ENCODE measurements around the gene UXS1. TPM values are rescaled to one million over a fixed set of nuclear protein-coding genes. Genes with fewer than 3 reads are reported as not detected.

Gene UXS1
- total and polyA plus RNA-seq, 2 donors (not counting 3 experiments of a cell fraction or from before 2014, with no cell fraction given), result 34.2 to 43.2 TPM

GRCh38 chr2:106076941-106077340 lies 117.2 kb downstream of the UXS1 start:
- Histone ChIP-seq H3K9me1 (replicated peaks; ENCODE audit: control insufficient read depth, extremely low read depth, insufficient read depth, low read length) (no peaks in the 10 kb centered on the region), H2AFZ (ENCODE audit: low read depth, low read length) (no peak overlapping the region), H3K4me1 (ENCODE audit: control insufficient read depth, extremely low read depth, insufficient read depth, low read length) (no peaks in the 10 kb centered on the region), H3K36me3 (ENCODE audit: control insufficient read depth in 2 of 2, extremely low read depth in 1 of 2, insufficient read depth in 2 of 2, low read length in 2 of 2) (no peaks in the 10 kb centered on the region), H3K27me3 (ENCODE audit: control insufficient read depth in 2 of 2, insufficient read depth in 2 of 2, low read length in 2 of 2) (peaks cover 0 to 2% of the 10 kb centered on the region in 2 experiments), H3K4me2 (ENCODE audit: insufficient read depth, low read length) (no peak overlapping the region), H3K9me3 (replicated peaks; ENCODE audit: control insufficient read depth, insufficient read depth, low read length) (no peaks in the 10 kb centered on the region), H3K9ac (replicated peaks; ENCODE audit: extremely low read depth, insufficient read depth, low read length) (no peak overlapping the region), H4K20me1 (replicated peaks; ENCODE audit: control insufficient read depth, extremely low read depth, insufficient read depth, low read length) (no peaks in the 10 kb centered on the region), H3K27ac (ENCODE audit: insufficient read depth, low read depth, low read length) (no peak overlapping the region), H3K4me3 (replicated peaks in 1 of 3; ENCODE audit: insufficient read depth in 1 of 3, low read depth in 1 of 3, low read length in 3 of 3) (no peak overlapping the region), H3K79me2 (ENCODE audit: control insufficient read depth, insufficient read depth, low read length) (no peaks in the 10 kb centered on the region)
- dilution Hi-C loops (cut with MboI; ENCODE audit: extremely low pct_ligation_motif_present, low sequenced_read_pairs), result no loop called here
- FAIRE-seq (no peak), DNase-seq (ENCODE audit: low read depth, low spot score) (no peak)
- intact Hi-C loops (cut with micrococcal nuclease), result no loop called here
- no TSS peak for BruUV-seq (replicated peaks)
- TF ChIP-seq EZH2 (IDR thresholded peaks at IDR 0.05; ENCODE audit: borderline replicate concordance, low read depth, low read length, severe bottlenecking), result no peak
- TF ChIP-seq, protein P1, sequence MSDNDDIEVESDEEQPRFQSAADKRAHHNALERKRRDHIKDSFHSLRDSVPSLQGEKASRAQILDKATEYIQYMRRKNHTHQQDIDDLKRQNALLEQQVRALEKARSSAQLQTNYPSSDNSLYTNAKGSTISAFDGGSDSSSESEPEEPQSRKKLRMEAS (IDR thresholded peaks at IDR 0.05; ENCODE audit: insufficient read depth, insufficient read length), result no peak
- POLR2A ChIA-PET, result no interaction called here
- CTCF ChIA-PET, result no interaction called here

DNA sequence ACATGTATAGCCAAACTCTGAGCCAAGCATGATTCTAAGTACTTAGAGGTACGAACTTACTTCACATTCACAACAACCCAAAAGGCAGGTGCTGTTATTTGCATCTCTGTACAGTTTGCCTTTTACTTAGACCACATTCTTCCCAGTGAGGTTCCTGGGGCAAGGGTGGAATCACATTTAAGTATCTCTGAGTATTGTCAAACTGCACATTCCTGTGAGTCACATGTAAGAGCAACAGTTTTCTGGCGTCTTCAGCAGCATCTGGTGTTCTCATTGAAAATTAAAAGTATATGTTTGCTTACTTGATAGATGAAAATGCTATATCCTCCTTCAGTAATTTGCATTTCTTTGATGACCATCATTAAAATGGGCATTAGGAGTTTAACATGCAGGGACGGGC lies 119.1 kb downstream of the UXS1 start:
- TF ChIP-seq POLR2A (IDR thresholded peaks at IDR 0.05; ENCODE audit: low read depth, low read length), result no peak
- TF ChIP-seq GATA2 (IDR thresholded peaks at IDR 0.05; ENCODE audit: insufficient read depth, insufficient read length, low read depth, low read length), result no peak
- no peak for TF ChIP-seq MYC (IDR thresholded peaks at IDR 0.05; ENCODE audit: low read depth, low read length)
- no peak for TF ChIP-seq EZH2 (IDR thresholded peaks at IDR 0.05; ENCODE audit: borderline replicate concordance, low read depth, low read length, severe bottlenecking)
- TF ChIP-seq JUN (IDR thresholded peaks at IDR 0.05; ENCODE audit: borderline replicate concordance, insufficient read depth, insufficient read length, low read depth), result no peak
- TF ChIP-seq, protein P1 (IDR thresholded peaks at IDR 0.05; ENCODE audit: insufficient read depth, insufficient read length), result no peak
- no peak for TF ChIP-seq CTCF (IDR thresholded peaks at IDR 0.05; ENCODE audit: extremely low read depth in 1 of 2, insufficient read depth in 1 of 2, low read depth in 1 of 2, low read length in 2 of 2)
- TF ChIP-seq POLR2AphosphoS5 (IDR thresholded peaks at IDR 0.05; ENCODE audit: insufficient read depth, low read depth, low read length), result no peak
- no peak for TF ChIP-seq FOS (IDR thresholded peaks at IDR 0.05; ENCODE audit: borderline replicate concordance, insufficient read depth, low read length)
- ChIA-PET POLR2A (no interaction called here), CTCF (no interaction called here)
- no peak for DNase-seq (ENCODE audit: low read depth, low spot score)
- Histone ChIP-seq H4K20me1 (replicated peaks; ENCODE audit: control insufficient read depth, extremely low read depth, insufficient read depth, low read length) (no peaks in the 10 kb centered on the region), H3K36me3 (ENCODE audit: control insufficient read depth in 2 of 2, extremely low read depth in 1 of 2, insufficient read depth in 2 of 2, low read length in 2 of 2) (no peaks in the 10 kb centered on the region), H3K4me2 (ENCODE audit: insufficient read depth, low read length) (no peak overlapping the region), H2AFZ (ENCODE audit: low read depth, low read length) (no peak overlapping the region), H3K9me1 (replicated peaks; ENCODE audit: control insufficient read depth, extremely low read depth, insufficient read depth, low read length) (no peaks in the 10 kb centered on the region), H3K27ac (ENCODE audit: insufficient read depth, low read depth, low read length) (no peak overlapping the region), H3K27me3 (ENCODE audit: control insufficient read depth in 2 of 2, insufficient read depth in 2 of 2, low read length in 2 of 2) (no peaks in the 10 kb centered on the region), H3K9ac (replicated peaks; ENCODE audit: extremely low read depth, insufficient read depth, low read length) (no peak overlapping the region), H3K4me3 (replicated peaks in 1 of 3; ENCODE audit: insufficient read depth in 1 of 3, low read depth in 1 of 3, low read length in 3 of 3) (no peak overlapping the region), H3K4me1 (ENCODE audit: control insufficient read depth, extremely low read depth, insufficient read depth, low read length) (no peaks in the 10 kb centered on the region), H3K9me3 (replicated peaks; ENCODE audit: control insufficient read depth, insufficient read depth, low read length) (no peaks in the 10 kb centered on the region), H3K79me2 (ENCODE audit: control insufficient read depth, insufficient read depth, low read length) (no peaks in the 10 kb centered on the region)
- BruUV-seq (replicated peaks), result no TSS peak
- intact Hi-C loops (cut with micrococcal nuclease), result no loop called here
- FAIRE-seq, result no peak
- dilution Hi-C loops (cut with MboI; ENCODE audit: extremely low pct_ligation_motif_present, low sequenced_read_pairs), result no loop called here
